Activated CD4-positive, alpha-beta T cell treated with anti-CD3 and anti-CD28 coated beads, Interleukin-2, Interleukin-6, amounts not matched to agents 100 ng/mL and 50 ng/mL, durations not matched to agents 16 hours and 8 hours (primary cell): ENCODE results near the gene PRAC2.
A peak's percentile ranks its signal among the peaks of the same experiment; 100 is the strongest.

ENCODE experiments used
- DNase-seq: peaks from one replicate; pipeline ENCODE4 v3.0.0-alpha.2; 2020

Gene PRAC2

GRCh38 chr17:48720266-48721008, 2.5 kb upstream of the PRAC2 start:
- no peak for DNase-seq

GRCh38 chr17:48721009-48721402, 2.0 kb upstream of the PRAC2 start:
- no peak for DNase-seq

- DNase-seq = no peak
Observed at GRCh38 chr17:48722201-48722907, 631 bp upstream of the PRAC2 start, which contains the start of gene PRAC1. Gene PRAC1, minus strand, starts transcription at chr17:48722518. Its CDS starts 126 bp downstream, at chr17:48722392.

GRCh38 chr17:48723423-48724250, 652 bp downstream of the PRAC2 start:
- peak; percentile 36 for DNase-seq

GRCh38 chr17:48724251-48725003, 1.4 kb downstream of the PRAC2 start:
- peak; percentile 85 for DNase-seq

- DNase-seq = no peak
Observed at GRCh38 chr17:48725004-48725287, 2.0 kb downstream of the PRAC2 start.

- DNase-seq = no peak
Observed at GRCh38 chr17:48725288-48726064, 2.5 kb downstream of the PRAC2 start.

- DNase-seq = no peak
Observed at GRCh38 chr17:48726114-48726915, 3.3 kb downstream of the PRAC2 start.

GRCh38 chr17:48726916-48727286, 3.9 kb downstream of the PRAC2 start:
- DNase-seq = no peak

- no peak for DNase-seq
Observed at GRCh38 chr17:48727415-48728175, 4.6 kb downstream of the PRAC2 start.

- DNase-seq = peak; percentile 57
Observed at GRCh38 chr17:48728232-48729231, 5.5 kb downstream of the PRAC2 start, which contains the start of gene HOXB13. Gene HOXB13, minus strand, starts transcription at chr17:48728750. Its CDS starts 157 bp downstream, at chr17:48728593.

GRCh38 chr17:48729335-48730239, 6.6 kb downstream of the PRAC2 start:
- DNase-seq = no peak

GRCh38 chr17:48730240-48730550, 7.2 kb downstream of the PRAC2 start:
- no peak for DNase-seq

- no peak for DNase-seq
Observed at GRCh38 chr17:48731355-48731754, 8.4 kb downstream of the PRAC2 start.

GRCh38 chr17:48732688-48733629, 10.0 kb downstream of the PRAC2 start:
- DNase-seq = no peak

GRCh38 chr17:48733632-48734328, 10.8 kb downstream of the PRAC2 start:
- no peak for DNase-seq
